GM18502 (cell line): ENCODE results near the gene ATP6V0B.

Source experiments
- ATAC-seq: cut with Tn5 transposase; IDR thresholded peaks from one replicate; pipeline ENCODE4 v1.9.1; 2021; ENCODE audit warnings: mild to moderate bottlenecking; ENCODE audit not compliant: unreplicated experiment, poor library complexity

Gene ATP6V0B

DNA sequence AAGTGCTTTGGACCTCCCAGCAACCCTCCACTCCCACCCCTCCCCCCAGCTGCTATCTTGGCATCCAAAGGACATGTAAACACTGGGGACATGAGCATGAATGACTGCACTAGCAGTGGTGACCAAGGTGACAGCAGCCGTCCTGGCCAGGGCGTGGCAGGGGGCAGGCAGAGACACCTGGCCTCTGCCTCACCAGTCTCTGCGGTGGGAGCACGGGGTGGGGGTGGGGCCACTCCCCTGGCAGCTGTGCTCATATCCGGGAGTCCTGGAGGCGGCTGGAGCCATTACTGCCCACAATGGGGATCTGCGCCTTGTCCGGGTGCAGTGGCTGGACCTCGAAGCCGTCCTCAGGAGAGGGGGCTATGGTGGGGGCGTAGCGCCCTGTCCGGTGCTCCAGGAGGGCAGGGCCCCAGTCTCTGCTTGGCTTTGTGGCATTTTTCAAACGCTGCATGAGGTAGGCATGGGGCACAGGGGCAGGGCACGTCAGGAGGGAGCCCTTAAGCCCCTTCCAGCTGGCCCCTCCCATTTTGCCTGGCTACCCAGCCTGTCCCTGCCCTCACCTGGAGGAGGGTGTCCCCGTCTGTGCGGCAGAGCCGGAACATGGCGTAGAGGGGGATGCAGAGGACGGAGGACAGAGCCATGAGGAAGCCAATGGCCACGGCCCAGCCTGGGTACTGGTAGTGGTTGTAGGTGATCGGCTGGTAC lies 22.7 kb downstream of the ATP6V0B start:
- ATAC-seq = no peak

DNA sequence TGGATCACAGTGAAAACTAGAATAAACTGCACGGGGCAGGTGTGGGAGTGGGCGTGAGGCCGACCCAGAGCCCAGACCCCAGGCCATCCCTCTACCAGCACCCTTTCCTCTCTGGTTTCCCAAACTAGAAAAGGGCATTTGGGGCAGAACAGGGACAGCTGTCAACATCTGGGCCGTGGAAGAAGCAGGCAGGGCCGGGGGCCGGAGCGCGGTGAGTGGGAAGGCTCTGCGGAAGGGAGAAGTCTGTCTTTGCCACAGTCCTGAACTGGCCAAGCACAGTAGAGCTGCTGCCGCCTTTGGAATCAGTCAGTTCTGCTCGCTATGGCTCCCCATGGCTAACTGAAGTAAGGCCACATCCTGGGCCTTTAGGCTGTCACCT lies 23.2 kb downstream of the ATP6V0B start:
- no peak for ATAC-seq

DNA sequence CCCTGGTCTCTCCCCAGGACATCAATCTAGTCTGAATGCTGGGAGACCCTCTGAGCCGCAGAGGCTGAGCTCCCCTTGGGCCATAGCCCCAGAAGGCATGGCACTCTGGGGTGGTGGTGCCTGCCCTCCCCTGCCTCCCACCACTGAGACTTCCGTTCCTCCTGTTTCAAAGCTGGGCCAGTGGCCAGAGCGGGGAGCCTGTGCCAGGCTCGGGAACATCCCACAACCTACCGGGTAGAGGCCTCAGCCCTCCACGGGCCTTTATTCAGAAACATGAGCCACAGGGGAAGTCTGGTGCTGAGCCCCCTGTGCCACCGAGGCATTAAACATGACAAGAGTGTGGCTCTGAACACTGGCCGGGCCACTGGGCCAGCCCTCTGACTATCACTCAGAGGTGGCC lies 24.7 kb downstream of the ATP6V0B start:
- ATAC-seq = no peak

DNA sequence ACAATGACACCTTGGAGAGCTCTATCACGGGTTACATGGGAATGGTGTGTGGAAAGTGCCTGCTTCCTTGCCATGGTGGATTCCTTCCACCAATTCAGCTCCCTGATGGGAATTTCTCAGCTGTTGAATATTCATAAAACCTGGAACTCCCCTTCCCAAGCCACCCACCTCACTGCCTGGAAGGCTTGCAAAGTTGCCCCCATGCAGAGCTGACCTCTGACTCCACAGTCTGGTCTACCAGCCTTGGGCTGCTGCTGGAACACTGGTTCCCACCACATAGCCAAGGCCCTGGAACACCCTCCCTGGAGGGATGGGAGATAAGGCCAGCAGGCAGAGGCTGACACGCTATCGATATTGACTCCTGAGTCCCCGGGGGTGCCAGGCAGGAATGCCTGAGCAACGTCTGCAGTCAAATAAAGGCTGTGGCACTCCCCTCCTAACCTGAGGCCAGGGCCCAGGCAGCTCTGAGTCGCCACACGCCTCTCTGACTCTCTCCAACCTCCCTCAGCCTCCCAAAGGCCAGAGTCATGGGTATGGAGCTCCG lies 25.4 kb downstream of the ATP6V0B start:
- ATAC-seq = no peak

DNA sequence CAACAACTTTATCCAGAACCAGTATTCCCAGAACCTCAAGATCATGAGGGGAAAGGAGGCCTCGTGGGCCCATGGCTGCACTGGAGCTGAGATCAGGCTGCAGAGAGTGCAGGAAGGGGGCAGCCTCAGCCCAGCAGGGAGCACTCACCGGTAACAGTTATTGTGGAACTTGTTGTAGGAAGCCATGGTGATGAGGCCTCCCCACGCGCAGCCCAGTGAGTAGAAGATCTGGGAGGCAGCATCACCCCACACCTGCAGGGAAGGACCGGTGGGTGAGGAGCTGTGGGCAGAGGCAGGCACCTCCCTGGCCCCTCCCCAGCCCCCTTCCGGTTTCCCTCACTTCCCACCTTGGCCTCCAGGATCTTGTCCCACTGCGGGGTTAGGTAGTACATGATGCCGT lies 27.4 kb downstream of the ATP6V0B start:
- ATAC-seq = no peak

DNA sequence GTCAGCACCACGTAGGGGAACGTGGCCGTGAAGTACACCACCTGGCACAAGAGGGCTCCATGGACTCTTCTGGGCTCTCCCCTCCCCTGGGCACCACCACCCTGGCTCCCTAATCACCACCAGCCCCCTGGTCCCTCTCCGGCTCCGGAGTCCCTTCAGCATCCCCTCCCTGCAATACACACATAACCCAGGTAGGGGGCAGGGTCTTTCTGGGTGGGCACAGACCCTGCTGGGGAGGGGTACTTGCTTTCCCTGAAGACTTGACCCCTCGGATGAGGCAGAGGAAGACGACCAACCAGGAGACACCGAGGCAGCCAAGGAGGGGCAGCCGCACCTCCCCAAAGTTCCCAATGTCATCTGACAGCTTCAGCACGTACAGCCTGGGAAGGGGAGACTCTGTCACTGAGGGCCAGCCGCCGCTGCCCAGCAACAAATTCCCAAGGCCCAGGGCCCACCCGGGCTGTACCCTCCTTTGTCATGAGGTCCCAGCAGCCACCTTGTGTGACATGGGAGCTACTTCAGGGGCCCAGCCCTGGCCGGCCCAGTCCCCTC lies 27.9 kb downstream of the ATP6V0B start:
- no peak for ATAC-seq

DNA sequence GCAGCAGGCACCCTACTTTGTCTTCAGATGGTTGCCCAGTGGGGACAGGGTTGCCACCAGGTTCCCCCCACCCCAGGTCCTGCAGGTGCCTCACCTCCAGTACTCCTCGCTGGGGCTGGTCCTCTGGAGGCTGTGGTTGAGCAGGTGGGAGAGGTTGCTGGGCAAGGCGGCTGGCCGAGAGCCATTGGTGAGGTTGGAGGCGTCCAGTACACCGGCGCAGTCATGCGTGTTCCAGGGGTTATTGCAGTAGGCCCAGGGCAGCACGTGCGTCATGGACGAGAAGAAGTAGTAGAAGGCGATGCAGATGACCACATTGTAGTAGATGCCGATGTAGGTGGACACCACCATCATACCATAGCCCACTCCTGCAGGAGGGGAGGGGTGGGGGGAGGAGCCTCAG lies 33.5 kb downstream of the ATP6V0B start:
- no peak for ATAC-seq

DNA sequence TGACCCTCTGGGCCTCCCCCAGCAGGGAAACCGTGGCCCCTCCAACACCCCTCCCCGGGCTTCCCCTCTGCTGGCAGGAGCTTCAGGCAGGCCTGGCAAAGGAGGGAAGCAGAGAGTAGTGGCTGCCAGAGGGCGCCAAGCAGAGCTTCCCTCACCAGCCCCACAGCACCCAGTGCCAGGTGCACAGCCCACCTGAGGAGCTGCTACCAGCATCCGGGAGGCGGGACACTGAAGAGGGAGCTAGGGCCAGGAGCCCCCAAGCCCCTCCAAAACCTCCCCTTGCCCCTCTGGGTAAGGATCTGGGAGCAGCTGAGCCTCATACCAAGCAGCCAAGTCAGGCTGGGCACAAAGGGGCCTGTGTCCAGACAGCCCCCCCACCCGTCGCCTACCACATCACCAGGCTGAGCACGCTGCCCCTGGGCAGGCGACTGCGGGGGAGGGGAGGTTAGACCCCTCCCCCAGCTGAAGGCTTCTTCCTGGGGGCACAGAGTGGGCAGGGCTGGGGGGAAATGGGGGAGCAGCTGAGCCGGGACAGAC lies 36.2 kb downstream of the ATP6V0B start:
- no peak for ATAC-seq

DNA sequence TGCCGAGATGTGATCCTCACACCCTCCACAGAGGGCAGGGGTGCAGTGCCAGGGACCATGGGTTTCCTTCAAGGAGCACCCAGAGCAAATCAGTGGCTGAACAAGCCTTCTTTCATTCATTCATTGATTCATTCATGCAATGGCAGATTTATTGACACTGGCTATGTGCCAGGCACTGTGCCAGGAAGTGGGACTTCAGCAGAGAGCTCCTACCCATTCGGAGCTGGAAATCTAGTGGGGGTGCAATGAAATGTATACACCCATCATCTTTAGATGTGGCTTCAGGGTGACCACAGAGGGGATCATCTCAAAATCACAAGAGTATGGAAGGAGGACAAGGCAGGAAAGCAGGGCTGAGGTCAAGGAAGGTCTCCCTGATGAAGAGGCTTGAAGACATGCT lies 37.6 kb downstream of the ATP6V0B start:
- ATAC-seq = no peak

DNA sequence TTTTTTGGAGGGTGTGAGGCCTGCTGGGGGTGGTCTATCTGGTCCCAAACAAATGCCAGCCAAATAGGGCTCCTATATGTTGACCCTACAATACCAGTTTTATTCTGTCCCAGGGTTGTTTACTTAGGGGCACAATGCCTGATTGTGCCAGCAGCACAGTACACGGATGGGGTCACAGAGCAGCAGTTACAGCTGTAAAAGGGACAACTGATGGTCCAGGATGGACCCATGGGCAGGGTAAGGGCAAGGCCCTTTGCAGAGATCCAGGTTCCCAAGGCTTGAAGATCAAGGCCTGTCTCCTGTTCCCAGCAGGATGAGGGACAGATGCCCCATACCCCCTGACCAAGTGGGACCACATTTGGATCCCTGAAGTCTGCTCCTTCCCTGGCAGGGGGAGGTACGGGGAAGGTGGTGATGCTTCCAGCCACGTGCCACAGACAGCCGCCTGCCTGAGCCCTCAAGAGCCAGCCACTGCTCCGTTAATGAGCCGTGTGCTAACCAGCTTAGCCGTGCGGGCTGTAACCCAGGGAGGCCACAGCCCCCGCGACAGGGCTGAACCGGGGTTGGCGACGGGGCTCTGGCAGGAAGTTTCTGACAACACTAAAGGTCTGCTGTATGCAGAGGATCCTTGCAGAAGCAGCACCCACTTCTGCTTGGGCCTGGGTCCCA lies 38.3 kb downstream of the ATP6V0B start:
- no peak for ATAC-seq

DNA sequence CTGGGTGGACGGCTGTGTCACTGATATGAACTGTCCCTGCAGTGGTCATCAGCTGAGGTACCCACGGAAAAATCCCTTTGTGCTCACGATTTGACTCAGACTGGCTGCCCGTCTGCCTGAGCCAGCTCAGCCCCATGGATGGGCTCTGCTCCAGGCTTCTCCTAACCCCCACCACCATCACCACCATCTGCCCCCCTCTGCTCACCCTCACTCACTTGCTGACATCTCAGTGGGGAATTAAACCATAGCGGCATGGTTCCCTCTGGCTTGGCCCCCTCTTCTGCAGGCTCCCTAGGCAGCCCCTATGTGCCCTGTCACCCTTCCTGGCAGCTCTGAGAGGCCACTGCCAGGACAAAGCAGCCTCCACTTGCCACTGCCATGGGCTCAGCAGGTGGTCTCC lies 39.2 kb downstream of the ATP6V0B start:
- ATAC-seq = no peak

DNA sequence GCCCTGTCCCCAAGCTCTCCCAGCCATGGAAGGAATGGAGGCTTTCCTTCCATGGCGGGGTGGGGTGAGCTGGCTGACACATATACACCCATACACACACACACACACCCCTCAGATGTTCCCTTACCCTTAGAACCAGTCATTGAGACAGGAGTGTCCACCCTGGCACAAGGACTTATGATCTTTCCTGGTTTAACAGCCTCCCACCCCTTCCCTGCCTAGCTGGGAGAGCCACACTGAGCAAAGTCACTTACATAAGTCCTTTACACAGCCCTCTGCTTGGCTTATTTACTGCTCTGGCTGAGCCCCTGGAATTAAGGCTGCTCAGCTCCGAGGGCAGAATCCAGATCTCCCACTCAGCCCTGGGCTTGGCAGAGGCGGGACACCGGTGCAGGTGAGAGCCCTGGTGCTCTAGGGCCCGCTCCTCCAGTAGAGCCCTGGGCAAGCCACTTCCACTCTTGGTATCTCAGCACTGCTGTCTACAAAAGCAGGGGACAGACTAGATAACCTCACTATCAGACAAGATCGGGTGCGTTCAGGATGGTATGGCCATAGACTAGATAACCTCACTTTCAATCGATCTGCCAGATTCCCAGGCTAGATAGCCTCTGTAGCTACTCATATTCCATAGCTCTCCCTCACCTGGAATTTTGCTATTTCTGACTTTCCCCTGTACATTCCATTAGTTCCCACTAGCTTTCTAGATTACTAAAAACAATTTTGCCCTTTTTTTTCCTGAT lies 39.8 kb downstream of the ATP6V0B start:
- ATAC-seq = no peak

DNA sequence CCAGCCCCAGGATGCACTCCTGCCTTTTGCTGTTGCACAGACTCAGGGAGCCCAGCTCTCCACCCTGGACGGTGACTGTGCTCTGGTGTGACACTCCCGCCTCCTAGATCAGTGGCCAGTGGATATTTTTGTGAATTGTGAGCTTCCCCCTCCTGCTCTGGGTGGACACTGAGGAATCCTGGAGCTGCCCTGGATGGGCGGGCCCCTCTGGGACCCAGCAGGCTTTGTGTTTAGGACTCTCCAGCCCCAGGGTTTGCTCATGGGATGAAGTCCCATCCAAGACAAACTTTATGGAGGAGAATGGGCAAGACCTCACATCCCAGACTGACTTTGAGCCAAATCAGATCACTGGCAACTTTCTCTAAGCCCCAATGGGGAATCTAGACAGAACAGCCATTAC lies 40.4 kb downstream of the ATP6V0B start:
- ATAC-seq = no peak

DNA sequence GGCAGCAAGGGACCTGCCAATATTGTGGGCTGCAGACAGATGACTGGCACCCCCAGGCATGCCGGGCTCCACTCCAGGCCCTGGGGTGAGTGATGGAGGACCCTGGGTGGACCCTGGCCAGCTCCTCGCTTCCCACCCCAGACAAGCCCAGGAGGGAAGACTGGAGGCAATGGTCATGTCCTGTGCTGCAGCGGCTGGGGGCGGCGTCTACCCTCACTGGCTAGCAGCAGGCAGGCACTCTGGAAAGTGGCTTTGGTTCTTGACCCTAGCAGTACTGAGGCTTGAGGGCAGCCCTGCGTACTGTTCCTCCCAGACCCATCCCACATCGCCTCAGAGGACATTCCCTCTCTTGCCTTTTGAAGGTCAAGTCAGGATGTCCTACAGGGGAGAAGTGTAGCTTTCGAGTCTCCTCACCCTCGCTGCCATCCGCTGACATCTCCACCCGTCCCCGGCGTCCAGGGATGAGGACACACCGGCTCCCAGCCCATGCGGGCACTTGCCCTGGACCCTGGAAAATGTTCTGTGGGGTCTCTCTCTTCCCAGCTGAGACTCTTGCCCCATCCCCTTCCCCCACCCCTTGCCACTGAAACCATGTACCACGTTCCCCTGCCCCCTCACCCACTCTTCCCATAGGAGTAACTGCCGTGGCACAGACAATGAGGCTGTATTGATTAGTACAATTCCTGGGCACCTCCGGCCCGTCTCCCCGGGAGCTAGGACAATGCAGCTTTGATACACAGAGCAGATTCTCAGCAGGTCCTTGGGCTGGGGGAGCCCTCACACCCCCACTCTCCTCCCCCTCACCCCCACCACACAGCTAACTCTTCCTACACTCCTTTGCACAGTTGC lies 41.5 kb downstream of the ATP6V0B start:
- ATAC-seq = no peak

DNA sequence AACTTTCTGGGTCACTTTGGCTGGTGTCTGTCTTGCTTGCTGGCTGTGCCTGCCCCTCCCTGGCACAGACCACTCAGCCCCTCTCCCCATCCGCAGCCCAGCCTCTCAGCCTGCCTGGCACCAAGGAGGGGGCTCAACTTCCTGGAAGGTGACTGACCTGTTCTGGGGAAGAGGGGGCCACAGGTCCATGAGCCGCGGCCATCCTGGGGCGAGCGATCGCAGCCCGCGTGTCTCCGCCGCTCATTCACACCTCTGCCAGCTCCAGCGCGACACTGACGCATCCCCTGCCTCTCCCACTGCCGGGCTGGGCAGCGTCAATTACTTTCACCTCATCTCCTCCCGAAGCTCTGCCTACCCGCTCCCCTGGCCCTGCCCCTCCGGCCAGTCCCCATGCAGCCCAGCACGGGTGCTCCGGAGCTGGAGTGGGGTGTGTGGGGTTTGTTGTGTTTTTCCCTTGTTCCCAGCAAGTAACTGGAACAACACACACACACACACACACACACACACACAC lies 42.2 kb downstream of the ATP6V0B start:
- ATAC-seq = no peak

DNA sequence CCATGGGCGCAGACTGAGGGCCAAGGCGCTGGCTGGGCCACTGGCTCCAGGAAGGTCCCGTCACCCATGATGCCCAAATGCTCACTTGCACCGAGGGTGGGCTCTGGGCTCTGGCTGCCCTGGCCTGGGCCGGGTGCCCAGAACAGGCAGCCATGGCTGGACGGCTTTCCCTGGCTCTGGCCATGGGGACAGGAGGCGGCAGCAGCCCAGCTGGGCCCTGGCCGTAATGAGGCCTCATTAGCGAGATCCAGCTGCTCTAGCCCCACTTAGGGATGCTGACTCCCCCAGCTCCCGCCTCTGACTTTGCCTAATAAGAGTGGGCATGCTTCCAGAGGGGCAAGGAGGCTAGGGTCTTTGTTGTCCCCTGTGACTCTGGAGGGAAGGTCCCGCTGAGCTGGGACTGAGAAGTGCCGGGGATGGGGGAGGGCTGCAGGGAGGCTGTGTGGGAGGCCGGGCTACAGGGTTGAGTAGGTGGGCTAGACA lies 44.7 kb downstream of the ATP6V0B start:
- ATAC-seq = no peak

DNA sequence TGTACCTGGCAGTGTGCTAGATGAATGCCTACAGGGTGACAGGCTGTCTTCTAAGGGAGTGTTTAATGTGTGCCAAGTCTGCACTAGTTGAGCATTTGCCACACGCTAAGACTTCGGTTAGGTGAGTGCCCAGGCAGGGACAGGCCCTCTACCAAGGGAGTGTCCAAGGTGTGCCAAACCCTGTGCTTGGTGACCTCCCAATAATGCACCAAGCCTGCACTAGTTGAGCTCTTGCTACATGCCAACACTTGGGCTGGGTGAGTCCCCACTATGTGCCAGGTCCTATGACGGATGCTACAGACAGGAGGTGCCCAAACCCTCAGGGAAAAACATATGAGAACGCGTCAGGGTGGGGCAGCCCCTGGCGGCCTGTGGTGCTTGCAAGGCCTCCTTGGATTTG lies 45.7 kb downstream of the ATP6V0B start:
- no peak for ATAC-seq

DNA sequence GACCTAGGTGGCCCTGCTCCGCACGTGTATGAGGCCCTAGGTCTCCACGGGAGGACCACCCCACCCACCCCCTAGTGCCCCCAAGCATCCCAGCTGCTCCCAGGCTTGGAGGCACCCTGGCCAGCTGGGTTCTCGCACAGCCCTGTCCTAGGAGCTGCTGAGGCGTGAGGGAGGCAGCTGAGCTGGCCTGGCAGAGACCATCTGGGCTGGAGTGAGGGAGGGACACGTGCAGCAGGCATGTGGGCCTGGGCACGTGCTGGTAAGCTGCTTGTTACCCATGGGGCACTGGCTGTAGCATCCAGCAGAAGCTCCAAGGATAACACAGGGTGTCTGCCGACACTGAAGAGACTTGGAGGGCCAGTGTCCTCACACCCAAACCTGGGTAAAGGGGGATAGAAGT lies 46.4 kb downstream of the ATP6V0B start:
- no peak for ATAC-seq

DNA sequence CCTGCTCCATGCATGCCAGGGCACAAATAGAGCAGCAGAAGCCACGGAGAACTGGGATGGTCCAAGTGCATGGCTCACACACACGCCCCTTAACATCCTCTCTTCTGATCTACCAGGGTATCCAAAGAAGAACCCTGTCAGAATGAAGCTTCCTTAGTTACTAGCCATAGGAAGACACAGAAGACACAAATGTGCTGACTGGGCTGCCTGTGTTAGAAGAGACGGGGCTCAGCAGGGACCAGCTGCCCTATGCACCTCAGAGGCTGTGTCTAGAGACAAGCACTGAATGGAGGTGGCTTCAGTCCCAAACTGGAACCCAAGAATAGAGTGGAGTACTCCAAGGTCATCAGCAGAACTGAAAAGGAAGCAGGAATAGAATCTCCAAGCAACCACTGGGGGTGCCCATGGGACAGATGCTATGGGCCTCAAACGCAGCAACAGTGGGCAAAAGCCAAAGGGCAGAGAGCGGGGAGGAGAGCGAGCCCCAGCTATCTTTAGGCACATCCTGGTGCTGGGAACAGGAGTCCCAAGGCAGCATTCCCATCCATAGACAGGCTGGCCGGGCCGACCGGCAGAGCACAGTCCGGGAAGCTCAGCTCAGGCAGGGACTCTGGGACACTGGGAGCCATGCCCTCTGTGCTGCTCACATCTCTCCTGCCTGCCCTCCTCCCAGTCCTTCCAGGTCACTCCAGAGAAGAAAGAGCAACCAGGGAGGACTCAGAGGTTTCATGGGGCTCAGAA lies 47.0 kb downstream of the ATP6V0B start:
- ATAC-seq = no peak
